ENCODE data around the gene FHIT.

DNA sequence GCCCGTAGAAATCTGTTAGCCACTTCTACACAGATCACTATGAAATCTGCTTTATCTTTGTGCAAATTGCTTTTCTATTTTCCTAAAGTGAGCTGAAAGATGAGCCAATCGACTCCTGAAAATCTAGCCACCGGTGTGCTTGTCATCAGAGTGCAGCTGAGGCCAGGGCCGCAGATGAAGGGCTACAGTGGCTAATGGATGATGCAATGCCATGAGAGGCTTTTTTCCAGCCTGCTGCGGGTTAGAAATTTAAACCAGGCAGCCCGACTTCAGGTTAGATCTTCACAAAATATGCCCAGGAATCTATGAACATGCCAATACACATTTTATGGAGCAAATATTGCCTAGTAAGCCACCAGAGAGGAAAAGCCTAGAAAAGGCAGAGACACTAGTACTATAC lies 1253.2 kb downstream of the FHIT start:
- TF ChIP-seq POLR2A (IDR thresholded peaks at IDR 0.05) = no peak
- TF ChIP-seq CTCF (IDR thresholded peaks at IDR 0.05) = no peak
